Smooth muscle cell (in vitro differentiated cells): ENCODE measurements around the gene DDN. TPM values are rescaled to one million over a fixed set of nuclear protein-coding genes. Genes with fewer than 3 reads are reported as not detected.

Experiments used
- DNase-seq: peaks from one replicate; lab custom pipeline; 2025; ENCODE audit not compliant: unreplicated experiment; lab: John Stamatoyannopoulos, UW
- H2AFZ ChIP-seq: fragments of 200-600 bp; sonication (generic); 2 replicates; pipeline ENCODE4 v1.6.0; 2016; ENCODE audit warnings: antibody characterized with exemption, low read depth, mild to moderate bottlenecking
- H3F3A ChIP-seq: fragments of 200-600 bp; sonication (generic); 2 replicates; pipeline ENCODE4 v1.6.0; 2017; ENCODE audit warnings: antibody characterized with exemption, low read depth
- H3K27ac ChIP-seq: fragments of 200-600 bp; sonication (generic); 2 replicates; pipeline ENCODE4 v1.5.1; 2016; ENCODE audit warnings: low read depth, mild to moderate bottlenecking
- H3K27me3 ChIP-seq: fragments of 200-600 bp; sonication (generic); 2 replicates; pipeline ENCODE4 v1.6.1; 2016; ENCODE audit warnings: low read depth, mild to moderate bottlenecking
- H3K36me3 ChIP-seq: fragments of 200-600 bp; sonication (generic); 2 replicates; pipeline ENCODE4 v1.5.1; 2016; ENCODE audit warnings: low read depth
- H3K4me1 ChIP-seq: fragments of 200-600 bp; sonication (generic); 2 replicates; pipeline ENCODE4 v1.5.1; 2016; ENCODE audit warnings: low read depth
- H3K4me2 ChIP-seq: fragments of 200-600 bp; sonication (generic); 2 replicates; pipeline ENCODE4 v1.6.0; 2016; ENCODE audit warnings: mild to moderate bottlenecking
- H3K4me3 ChIP-seq: fragments of 200-600 bp; sonication (generic); 2 replicates; pipeline ENCODE4 v1.5.1; 2016; ENCODE audit warnings: mild to moderate bottlenecking
- H3K79me2 ChIP-seq: fragments of 200-600 bp; sonication (generic); 2 replicates; pipeline ENCODE4 v1.6.0; 2016; ENCODE audit warnings: low read depth, mild to moderate bottlenecking
- H3K9ac ChIP-seq: fragments of 200-600 bp; sonication (generic); 2 replicates; pipeline ENCODE4 v1.6.0; 2016; ENCODE audit warnings: low read depth
- H3K9me3 ChIP-seq: fragments of 200-600 bp; sonication (generic); replicated peaks from 2 replicates; pipeline ENCODE4 v1.5.1; 2016; ENCODE audit warnings: low read depth
- H4K20me1 ChIP-seq: fragments of 200-600 bp; sonication (generic); 2 replicates; pipeline ENCODE4 v1.6.0; 2016; ENCODE audit warnings: low read depth
- CTCF ChIP-seq: fragments of 200-600 bp; sonication (generic); IDR thresholded peaks from 2 replicates; pipeline ENCODE4 v1.5.1; 2017; ENCODE audit warnings: borderline replicate concordance, mild to moderate bottlenecking, antibody characterized with exemption; ENCODE audit not compliant: insufficient read depth, poor library complexity, severe bottlenecking
- WGBS: methylation state at CpG from one replicate; pipeline ENCODE4 v1.1.7; 2016; ENCODE audit warnings: low lambda C conversion rate; 5-methylcytosine and 5-hydroxymethylcytosine counted together
- polyA plus RNA-seq: library from polyadenylated mRNA; unstranded; fragments of >200 nt; fragmentation: Nextera tagmentation; extraction: Ambion mirVana; gene quantifications from 2 replicates; pipeline ENCODE4 v1.2.1, GENCODE V29; 2016
- total RNA-seq: library from RNA; depleted of rRNA; stranded (reverse); fragments of >200 nt; gene quantifications from 2 replicates; pipeline ENCODE4 v1.2.3, GENCODE V29; 2014

The DDN gene
- total and polyA plus RNA-seq, 2 experiments from 2014 or later, result 0.03 to 0.13 TPM

- Histone ChIP-seq H3K27ac (no peak overlapping the region), H3K79me2 (peaks cover 70% of the 10 kb centered on the region), H3K4me1 (peaks cover 16% of the 10 kb centered on the region), H3K4me2 (no peak overlapping the region), H3K27me3 (no peaks in the 10 kb centered on the region), H3F3A (peaks cover 10% of the 10 kb centered on the region), H4K20me1 (peaks cover 72% of the 10 kb centered on the region), H3K36me3 (no peaks in the 10 kb centered on the region), H3K9me3 (no peaks in the 10 kb centered on the region), H3K9ac (no peak overlapping the region), H3K4me3 (no peak overlapping the region), H2AFZ (no peak overlapping the region)
- 98% methylated on average over 3 of the region's 3 CpGs for WGBS
- DNase-seq, result no peak
- no peak for TF ChIP-seq CTCF
Observed at GRCh38 chr12:48954061-48954460, 45.1 kb downstream of the DDN start.

GRCh38 chr12:48952691-48953090 lies 46.5 kb downstream of the DDN start:
- TF ChIP-seq CTCF, result no peak
- Histone ChIP-seq H4K20me1 (peaks cover 86% of the 10 kb centered on the region), H3K4me2 (no peak overlapping the region), H3K4me1 (peaks cover 16% of the 10 kb centered on the region), H3K27me3 (no peaks in the 10 kb centered on the region), H3F3A (peaks cover 10% of the 10 kb centered on the region), H3K9ac (no peak overlapping the region), H3K27ac (no peak overlapping the region), H2AFZ (no peak overlapping the region), H3K36me3 (no peaks in the 10 kb centered on the region), H3K79me2 (peaks cover 83% of the 10 kb centered on the region), H3K4me3 (no peak overlapping the region), H3K9me3 (no peaks in the 10 kb centered on the region)
- no peak for DNase-seq
- WGBS, result 97% methylated on average over 4 of the region's 4 CpGs

DNA sequence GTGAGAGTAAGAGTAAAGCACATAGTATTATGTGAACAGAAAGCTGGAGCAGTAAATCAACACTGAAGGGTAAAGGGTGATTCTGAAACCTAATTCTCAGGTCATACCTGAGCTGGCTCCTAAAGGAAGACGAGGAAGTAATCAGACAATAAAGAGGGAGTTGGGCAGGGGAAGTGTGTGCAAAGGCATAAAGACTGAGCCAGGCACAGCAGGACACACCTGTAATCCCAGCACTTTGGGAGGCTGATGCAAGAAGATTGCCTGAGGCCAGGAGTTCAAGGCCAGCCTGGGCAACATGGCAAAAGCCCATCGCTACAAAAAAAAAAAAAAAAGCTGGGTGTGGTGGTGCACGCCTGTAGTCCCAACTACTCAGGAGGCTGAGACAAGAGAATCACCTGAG lies 51.4 kb downstream of the DDN start:
- Histone ChIP-seq H3K4me2 (no peak overlapping the region), H3K4me3 (no peak overlapping the region), H3K27me3 (no peaks in the 10 kb centered on the region), H3K27ac (no peak overlapping the region), H3K79me2 (peaks cover 93% of the 10 kb centered on the region), H4K20me1 (peaks cover 100% of the 10 kb centered on the region), H3F3A (no peaks in the 10 kb centered on the region), H3K36me3 (no peaks in the 10 kb centered on the region), H3K9me3 (no peaks in the 10 kb centered on the region), H2AFZ (no peak overlapping the region), H3K4me1 (no peaks in the 10 kb centered on the region), H3K9ac (no peak overlapping the region)
- no peak for TF ChIP-seq CTCF
- DNase-seq, result no peak
- WGBS, result 80% methylated on average over 3 of the region's 3 CpGs

GRCh38 chr12:48946943-48947342 lies 52.2 kb downstream of the DDN start:
- Histone ChIP-seq H3K4me1 (no peaks in the 10 kb centered on the region), H4K20me1 (peaks cover 100% of the 10 kb centered on the region), H3K9me3 (no peaks in the 10 kb centered on the region), H3K27me3 (no peaks in the 10 kb centered on the region), H3K4me2 (no peak overlapping the region), H3K36me3 (no peaks in the 10 kb centered on the region), H3K9ac (no peak overlapping the region), H3K4me3 (no peak overlapping the region), H3K27ac (no peak overlapping the region), H2AFZ (no peak overlapping the region), H3K79me2 (peaks cover 91% of the 10 kb centered on the region), H3F3A (no peaks in the 10 kb centered on the region)
- DNase-seq, result no peak
- TF ChIP-seq CTCF, result no peak
- WGBS, result 93% methylated on average over 6 of the region's 6 CpGs
